Keratinocyte (primary cell): ENCODE measurements around the gene CHMP4B. TPM values are rescaled to one million over a fixed set of nuclear protein-coding genes. Genes with fewer than 3 reads are reported as not detected.

ENCODE experiments used
- DNase-seq: peaks from one replicate; pipeline ENCODE4 v3.0.0-alpha.2; 2011; ENCODE audit warnings: low read depth, missing footprints, low spot score
- FAIRE-seq: peaks from 2 replicates; lab custom pipeline; 2011; peaks lifted over from hg19 to GRCh38; lab: Jason Lieb, UNC
- H2AFZ ChIP-seq: 2 replicates; pipeline ENCODE4 v1.6.0; 2012; ENCODE audit warnings: low read length, control low read depth, inconsistent platforms; ENCODE audit not compliant: control insufficient read depth
- H3K27ac ChIP-seq: 2 replicates; pipeline ENCODE4 v1.5.1; 2011; ENCODE audit warnings: low read length; ENCODE audit not compliant: control insufficient read depth, insufficient read depth
- H3K27me3 ChIP-seq: 3 replicates; pipeline ENCODE4 v1.6.0; 2011; ENCODE audit warnings: low read length; ENCODE audit not compliant: control insufficient read depth, insufficient read depth; ENCODE audit errors: extremely low read depth
- H3K36me3 ChIP-seq, 2 experiments: 2 replicates in 1 of 2; 3 replicates in 1 of 2; pipeline ENCODE4 v1.5.1; 2011; ENCODE audit warnings: low read length in 2 of 2, mild to moderate bottlenecking in 1 of 2; ENCODE audit not compliant: control insufficient read depth in 2 of 2, insufficient read depth in 2 of 2; ENCODE audit errors: extremely low read depth in 1 of 2
- H3K4me1 ChIP-seq: 3 replicates; pipeline ENCODE4 v1.5.1; 2011; ENCODE audit warnings: low read length; ENCODE audit not compliant: control insufficient read depth, insufficient read depth; ENCODE audit errors: extremely low read depth
- H3K4me2 ChIP-seq: 3 replicates; pipeline ENCODE4 v1.6.0; 2011; ENCODE audit warnings: low read depth, low read length; ENCODE audit not compliant: control insufficient read depth, insufficient read depth; ENCODE audit errors: extremely low read depth
- H3K4me3 ChIP-seq, 3 experiments: fragments of 200-600 bp in 1 of 3; sonication (generic) in 1 of 3; 2 replicates in 2 of 3; 3 replicates in 1 of 3; pipeline ENCODE4 v1.5.1; 2011 to 2016; ENCODE audit warnings: low read length in 3 of 3, mild to moderate bottlenecking in 3 of 3, control low read depth in 2 of 3, inconsistent platforms in 1 of 3, low read depth in 1 of 3, mixed read lengths in 1 of 3, mixed run types in 1 of 3, moderate library complexity in 1 of 3; ENCODE audit not compliant: control insufficient read depth in 2 of 3, insufficient read depth in 2 of 3; ENCODE audit errors: extremely low read depth in 1 of 3
- H3K79me2 ChIP-seq: 2 replicates; pipeline ENCODE4 v1.6.0; 2012; ENCODE audit warnings: low read length; ENCODE audit not compliant: control insufficient read depth, insufficient read depth
- H3K9ac ChIP-seq: 3 replicates; pipeline ENCODE4 v1.6.0; 2011; ENCODE audit warnings: low read length; ENCODE audit not compliant: control insufficient read depth, insufficient read depth; ENCODE audit errors: extremely low read depth
- H3K9me1 ChIP-seq: 3 replicates; pipeline ENCODE4 v1.6.0; 2011; ENCODE audit warnings: low read length; ENCODE audit not compliant: control insufficient read depth, insufficient read depth; ENCODE audit errors: extremely low read depth
- H3K9me3 ChIP-seq: 2 replicates; pipeline ENCODE4 v1.5.1; 2012; ENCODE audit warnings: low read depth, low read length; ENCODE audit not compliant: control insufficient read depth
- H4K20me1 ChIP-seq: 3 replicates; pipeline ENCODE4 v1.6.0; 2011; ENCODE audit warnings: low read length; ENCODE audit not compliant: control insufficient read depth, insufficient read depth; ENCODE audit errors: extremely low read depth
- EZH2 ChIP-seq: IDR thresholded peaks from one replicate; pipeline ENCODE4 v1.6.1; 2012; ENCODE audit warnings: inconsistent platforms, mild to moderate bottlenecking, low read length, moderate library complexity
- dilution Hi-C: fragments of 300-500 bp; cut with MboI; formaldehyde crosslinking; loops from one replicate; pipeline ENCODE4 v1.7.0; 2020; ENCODE audit warnings: low sequenced_read_pairs; ENCODE audit not compliant: extremely low pct_ligation_motif_present
- polyA plus RNA-seq, 5 experiments: library from polyadenylated mRNA; depleted of rRNA in 3 of 5; stranded (reverse) in 3 of 5; stranded (forward) in 1 of 5; unstranded in 1 of 5; fragments of >200 nt; gene quantifications; 1 replicate in 1 of 5; 2 replicates in 3 of 5; 3 replicates in 1 of 5; pipeline versions ENCODE4 v1.2.1 to v1.2.3, GENCODE V29; 2011 to 2012; ENCODE audit warnings: missing spikeins in 2 of 5, low read depth in 1 of 5, low replicate concordance in 1 of 5
- TF ChIP-seq, protein P1 (sequence below), 3 experiments: IDR thresholded peaks in 1 of 3; conservative IDR thresholded peaks in 1 of 3; optimal IDR thresholded peaks in 1 of 3; 2 replicates in 2 of 3; 3 replicates in 1 of 3; pipeline versions ENCODE3 to v1.5.1; 2011; ENCODE audit warnings: low read length in 3 of 3, mild to moderate bottlenecking in 3 of 3, moderate library complexity in 2 of 3, control low read depth in 1 of 3, inconsistent platforms in 1 of 3; ENCODE audit not compliant: insufficient read depth in 2 of 3; ENCODE audit errors: extremely low read depth in 1 of 3

The CHMP4B gene
- polyA plus RNA-seq, 1 donor (not counting 4 experiments of a cell fraction or from before 2014, with no cell fraction given) = 72.2 TPM

DNA sequence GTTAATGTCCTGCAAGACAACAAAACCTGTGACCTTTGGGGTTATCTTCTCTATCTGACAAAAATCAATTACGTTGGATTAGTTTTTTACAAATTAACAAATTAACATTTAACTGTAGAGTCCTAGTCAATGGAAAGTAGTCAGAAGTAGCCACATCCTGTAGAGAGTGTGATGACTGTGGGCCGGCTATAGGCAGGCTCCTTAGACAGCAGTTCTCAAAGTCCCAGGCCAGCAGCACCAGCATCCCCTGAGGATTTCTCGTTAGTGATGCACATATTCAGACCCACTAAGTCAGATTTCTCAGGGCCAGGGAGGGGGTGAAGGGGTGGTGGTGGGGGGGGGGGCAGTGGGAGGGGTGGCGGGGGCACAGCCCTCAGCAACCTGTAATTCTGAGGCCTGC is 42.1 kb upstream of the CHMP4B start:
- no peaks in the 10 kb centered on the region for H4K20me1 ChIP-seq
- no peaks in the 10 kb centered on the region for H3K4me1 ChIP-seq
- H3K9me1 ChIP-seq = no peaks in the 10 kb centered on the region
- H3K4me3 ChIP-seq = no peak overlapping the region
- DNase-seq (no peak), FAIRE-seq (no peak)
- no peak overlapping the region for H2AFZ ChIP-seq
- dilution Hi-C loops = no loop called here
- no peaks in the 10 kb centered on the region for H3K79me2 ChIP-seq
- H3K9me3 ChIP-seq = no peaks in the 10 kb centered on the region
- H3K27ac ChIP-seq = no peak overlapping the region
- TF ChIP-seq, protein P1, sequence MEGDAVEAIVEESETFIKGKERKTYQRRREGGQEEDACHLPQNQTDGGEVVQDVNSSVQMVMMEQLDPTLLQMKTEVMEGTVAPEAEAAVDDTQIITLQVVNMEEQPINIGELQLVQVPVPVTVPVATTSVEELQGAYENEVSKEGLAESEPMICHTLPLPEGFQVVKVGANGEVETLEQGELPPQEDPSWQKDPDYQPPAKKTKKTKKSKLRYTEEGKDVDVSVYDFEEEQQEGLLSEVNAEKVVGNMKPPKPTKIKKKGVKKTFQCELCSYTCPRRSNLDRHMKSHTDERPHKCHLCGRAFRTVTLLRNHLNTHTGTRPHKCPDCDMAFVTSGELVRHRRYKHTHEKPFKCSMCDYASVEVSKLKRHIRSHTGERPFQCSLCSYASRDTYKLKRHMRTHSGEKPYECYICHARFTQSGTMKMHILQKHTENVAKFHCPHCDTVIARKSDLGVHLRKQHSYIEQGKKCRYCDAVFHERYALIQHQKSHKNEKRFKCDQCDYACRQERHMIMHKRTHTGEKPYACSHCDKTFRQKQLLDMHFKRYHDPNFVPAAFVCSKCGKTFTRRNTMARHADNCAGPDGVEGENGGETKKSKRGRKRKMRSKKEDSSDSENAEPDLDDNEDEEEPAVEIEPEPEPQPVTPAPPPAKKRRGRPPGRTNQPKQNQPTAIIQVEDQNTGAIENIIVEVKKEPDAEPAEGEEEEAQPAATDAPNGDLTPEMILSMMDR (optimal IDR thresholded peaks at IDR 0.05 in 1 of 3, IDR thresholded peaks at IDR 0.05 in 1 of 3, conservative IDR thresholded peaks at IDR 0.05 in 1 of 3; ENCODE audit: extremely low read depth in 1 of 3, insufficient read depth in 2 of 3, low read length in 3 of 3) = no peak
- no peak for TF ChIP-seq EZH2
- peaks cover 0 to 12% of the 10 kb centered on the region in 2 experiments for H3K36me3 ChIP-seq
- no peaks in the 10 kb centered on the region for H3K27me3 ChIP-seq
- H3K4me2 ChIP-seq = no peak overlapping the region
- no peak overlapping the region for H3K9ac ChIP-seq

DNA sequence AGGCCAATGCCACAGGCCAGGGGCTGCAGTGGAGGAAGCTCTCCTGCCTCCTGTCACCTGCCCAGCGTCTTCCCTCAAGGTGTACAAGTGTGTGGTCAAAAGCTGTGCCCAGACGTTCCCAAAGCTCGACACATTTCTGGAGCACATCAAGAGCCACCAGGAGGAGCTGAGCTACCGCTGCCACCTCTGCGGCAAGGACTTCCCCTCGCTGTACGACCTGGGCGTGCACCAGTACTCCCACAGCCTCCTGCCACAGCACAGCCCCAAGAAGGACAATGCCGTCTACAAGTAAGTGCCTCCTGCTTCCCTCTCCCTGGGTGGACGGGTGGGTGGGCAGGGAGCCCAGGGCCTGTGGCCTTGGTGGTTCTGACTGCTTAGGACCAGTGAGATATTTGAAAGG is 41.1 kb upstream of the CHMP4B start:
- Histone ChIP-seq H3K79me2 (no peaks in the 10 kb centered on the region), H4K20me1 (no peaks in the 10 kb centered on the region), H3K9ac (no peak overlapping the region), H3K4me1 (no peaks in the 10 kb centered on the region), H3K27me3 (no peaks in the 10 kb centered on the region), H2AFZ (no peak overlapping the region), H3K9me1 (no peaks in the 10 kb centered on the region), H3K9me3 (no peaks in the 10 kb centered on the region), H3K4me2 (no peak overlapping the region), H3K36me3 (peaks cover 0 to 11% of the 10 kb centered on the region in 2 experiments), H3K4me3 (no peak overlapping the region), H3K27ac (no peak overlapping the region)
- DNase-seq (no peak), FAIRE-seq (no peak)
- no peak for TF ChIP-seq EZH2
- TF ChIP-seq, protein P1 (optimal IDR thresholded peaks at IDR 0.05 in 1 of 3, IDR thresholded peaks at IDR 0.05 in 1 of 3, conservative IDR thresholded peaks at IDR 0.05 in 1 of 3; ENCODE audit: extremely low read depth in 1 of 3, insufficient read depth in 2 of 3, low read length in 3 of 3) = no peak
- dilution Hi-C loops = no loop called here
